ENCODE results near the gene CARS2.
"Not testable (repeated sequence)": the region's sequence is repeated elsewhere in the genome, so short reads cannot be mapped to it uniquely, and the experiment has no call there.

CARS2 gene

GRCh38 chr13:110637275-110637674 is 68.6 kb downstream of the CARS2 start:
- DNase-seq = no peak

- no peak for DNase-seq
These were observed 69.2 kb downstream of the CARS2 start for GRCh38 chr13:110636701-110637201.

- no peak for DNase-seq
These were observed 69.9 kb downstream of the CARS2 start for GRCh38 chr13:110636053-110636475.

GRCh38 chr13:110635405-110636002 is 70.4 kb downstream of the CARS2 start:
- no peak for DNase-seq

GRCh38 chr13:110634558-110634957 is 71.4 kb downstream of the CARS2 start:
- DNase-seq = no peak

- DNase-seq = no peak
These were observed 72.1 kb downstream of the CARS2 start for GRCh38 chr13:110633776-110634175.

- DNase-seq = not testable (repeated sequence)
These were observed 73.7 kb downstream of the CARS2 start for GRCh38 chr13:110632255-110632654.

- no peak for DNase-seq
These were observed 75.3 kb downstream of the CARS2 start for GRCh38 chr13:110630566-110631119.

- DNase-seq = peak in 2 of 5 experiments; percentile 21 to 77
These were observed 76.2 kb downstream of the CARS2 start for GRCh38 chr13:110629735-110630134.

GRCh38 chr13:110628952-110629701 is 76.8 kb downstream of the CARS2 start:
- no peak for DNase-seq

- no peak for DNase-seq
These were observed 77.5 kb downstream of the CARS2 start for GRCh38 chr13:110628477-110628793.

- no peak for DNase-seq
These were observed 78.0 kb downstream of the CARS2 start for GRCh38 chr13:110627761-110628476.

- DNase-seq = no peak
These were observed 78.6 kb downstream of the CARS2 start for GRCh38 chr13:110627351-110627750.

- no peak for DNase-seq
These were observed 79.4 kb downstream of the CARS2 start for GRCh38 chr13:110626521-110626920.

- DNase-seq = no peak
These were observed 80.1 kb downstream of the CARS2 start for GRCh38 chr13:110625771-110626321.

- DNase-seq = no peak
These were observed 80.9 kb downstream of the CARS2 start for GRCh38 chr13:110624766-110625756.

- no peak for DNase-seq
These were observed 85.3 kb downstream of the CARS2 start for GRCh38 chr13:110620596-110620995.

GRCh38 chr13:110618780-110619179 is 87.1 kb downstream of the CARS2 start:
- DNase-seq = no peak

- no peak for DNase-seq
These were observed 87.7 kb downstream of the CARS2 start for GRCh38 chr13:110618167-110618566.

GRCh38 chr13:110617321-110618072 is 88.4 kb downstream of the CARS2 start:
- DNase-seq = no peak

All from T-helper 2 cell (primary cell).